ENCODE data around the gene SYAP1. TPM values are rescaled to one million over a fixed set of nuclear protein-coding genes. Genes with fewer than 3 reads are reported as not detected.

SYAP1 gene
- total and polyA plus RNA-seq, 10 of the 15 experiments (the other 5 are each of a cell fraction or from before 2014, with no cell fraction given), result 5.9 to 29.9 (median 16.2) TPM

GRCh38 chrX:16771483-16772398 is 52.3 kb downstream of the SYAP1 start:
- Histone ChIP-seq H3K4me3 (no peak overlapping the region), H3K4me1 (ENCODE audit: control insufficient read depth, insufficient read depth, low read length) (no peaks in the 10 kb centered on the region), H3K9ac (ENCODE audit: control insufficient read depth, insufficient read depth, low read length) (no peak overlapping the region), H3K27me3 (replicated peaks in 1 of 2; ENCODE audit: control insufficient read depth in 2 of 2, insufficient read depth in 2 of 2, low read length in 1 of 2) (no peaks in the 10 kb centered on the region), H2AFZ (ENCODE audit: control insufficient read depth, low read depth, low read length) (peak overlapping the region; percentile 46; the same call in 1 of the 2 replicates), H3K27ac (ENCODE audit: control insufficient read depth, insufficient read depth) (no peak overlapping the region), H3K36me3 (ENCODE audit: control insufficient read depth in 2 of 2, insufficient read depth in 2 of 2, low read length in 1 of 2) (no peaks in the 10 kb centered on the region), H4K20me1 (ENCODE audit: control insufficient read depth, insufficient read depth) (no peaks in the 10 kb centered on the region), H3K9me3 (replicated peaks; ENCODE audit: control insufficient read depth, insufficient read depth, low read length) (no peaks in the 10 kb centered on the region), H3K79me2 (ENCODE audit: control insufficient read depth, insufficient read depth, low read length) (no peaks in the 10 kb centered on the region), H3K4me2 (ENCODE audit: control insufficient read depth, insufficient read depth) (no peak overlapping the region)
- CTCF ChIA-PET, result no interaction called here
- DNase-seq (ENCODE audit: low read depth, low spot score) (no peak), FAIRE-seq (peak; percentile 31), ATAC-seq (peak; percentile 79)
- RAD21 ChIA-PET (ENCODE audit: unreplicated experiment), result no interaction called here
- SMC1A ChIA-PET (ENCODE audit: uncharacterized antibody, unreplicated experiment), result no interaction called here
- WGBS (ENCODE audit: insufficient coverage, insufficient replicate concordance, low lambda C conversion rate, missing lambda C conversion rate), result 37% methylated on average over 16 of the region's 16 CpGs
- POLR2A ChIA-PET, result no interaction called here
- TSS peak; percentile 100 for BruUV-seq (replicated peaks)
- TF ChIP-seq POLR2AphosphoS5 (IDR thresholded peaks at IDR 0.05; ENCODE audit: low read length), result peak; percentile 55; the same call in 1 of the 2 replicates
- peak; percentile 49; the same call in 1 of the 2 replicates for TF ChIP-seq POLR2A (IDR thresholded peaks at IDR 0.05; ENCODE audit: low read depth, low read length)
- TF ChIP-seq PML (IDR thresholded peaks at IDR 0.05; ENCODE audit: low read length), result peak; percentile 98
- TF ChIP-seq ZBED1 (IDR thresholded peaks at IDR 0.05; ENCODE audit: borderline replicate concordance), result peak; percentile 97; the same call in 1 of the 2 replicates
- TF ChIP-seq ZNF207 (IDR thresholded peaks at IDR 0.05; ENCODE audit: borderline replicate concordance), result no peak
- TF ChIP-seq PAX8 (IDR thresholded peaks at IDR 0.05), result 0 out of 2 replicates have a peak, but pooled peaks have one; percentile 79
- TF ChIP-seq GABPA (IDR thresholded peaks at IDR 0.05; ENCODE audit: low read depth), result no peak
- peak; percentile 61; the same call in 1 of the 2 replicates for TF ChIP-seq SMAD5 (IDR thresholded peaks at IDR 0.05; ENCODE audit: low read depth)
- no peak for TF ChIP-seq SREBF2 (IDR thresholded peaks at IDR 0.05; ENCODE audit: low read length)
- TF ChIP-seq SUPT20H (IDR thresholded peaks at IDR 0.05; ENCODE audit: borderline replicate concordance, control insufficient read depth, low read depth, low read length), result no peak
- TF ChIP-seq, protein P1, sequence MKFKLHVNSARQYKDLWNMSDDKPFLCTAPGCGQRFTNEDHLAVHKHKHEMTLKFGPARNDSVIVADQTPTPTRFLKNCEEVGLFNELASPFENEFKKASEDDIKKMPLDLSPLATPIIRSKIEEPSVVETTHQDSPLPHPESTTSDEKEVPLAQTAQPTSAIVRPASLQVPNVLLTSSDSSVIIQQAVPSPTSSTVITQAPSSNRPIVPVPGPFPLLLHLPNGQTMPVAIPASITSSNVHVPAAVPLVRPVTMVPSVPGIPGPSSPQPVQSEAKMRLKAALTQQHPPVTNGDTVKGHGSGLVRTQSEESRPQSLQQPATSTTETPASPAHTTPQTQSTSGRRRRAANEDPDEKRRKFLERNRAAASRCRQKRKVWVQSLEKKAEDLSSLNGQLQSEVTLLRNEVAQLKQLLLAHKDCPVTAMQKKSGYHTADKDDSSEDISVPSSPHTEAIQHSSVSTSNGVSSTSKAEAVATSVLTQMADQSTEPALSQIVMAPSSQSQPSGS (IDR thresholded peaks at IDR 0.05; ENCODE audit: low read length), result peak; percentile 53; the same call in 1 of the 2 replicates
- TF ChIP-seq CBFB (IDR thresholded peaks at IDR 0.05; ENCODE audit: low read depth), result peak; percentile 84
- TF ChIP-seq MTA3 (IDR thresholded peaks at IDR 0.05; ENCODE audit: borderline replicate concordance, low read length), result peak; percentile 65; the same call in 1 of the 2 replicates
- TF ChIP-seq TCF12 (IDR thresholded peaks at IDR 0.05; ENCODE audit: low read depth, low read length), result 0 out of 2 replicates have a peak, but pooled peaks have one; percentile 5
- TF ChIP-seq HDGF (IDR thresholded peaks at IDR 0.05), result no peak
- peak; percentile 65; the same call in 1 of the 3 replicates for TF ChIP-seq POU2F2 (IDR thresholded peaks at IDR 0.05; ENCODE audit: borderline replicate concordance, low read depth, low read length)
- intact Hi-C loops (cut with micrococcal nuclease; ENCODE audit: unreplicated experiment) (no loop called here), in situ Hi-C loops (cut with MboI) (no loop called here)
